Naive thymus-derived CD4-positive, alpha-beta T cell (primary cell): Measurements from ENCODE around the gene ACVRL1. TPM values are rescaled to one million over a fixed set of nuclear protein-coding genes. Genes with fewer than 3 reads are reported as not detected.

Source experiments
- ATAC-seq: fragments of 150-1000 bp; cut with Tn5 transposase; 2 replicates; pipeline ENCODE4 v1.10.0; 2021; ENCODE audit warnings: mild to moderate bottlenecking, moderate library complexity
- CTCF ChIA-PET: fragments of 350-600 bp; sonication (Branson Sonifier 250); formaldehyde crosslinking; loops from one replicate; lab custom pipeline; 2021; ENCODE audit warnings: antibody characterized with exemption; lab: Charles Lee
- POLR2A ChIA-PET: fragments of 350-600 bp; sonication (Branson Sonifier 250); formaldehyde crosslinking; loops from one replicate; lab custom pipeline; 2021; ENCODE audit warnings: antibody characterized with exemption, inconsistent platforms; lab: Charles Lee
- DNase-seq, 9 donors: peaks; one replicate each; pipeline versions ENCODE4 v3.0.0 to v3.0.0-alpha.2; 2020 to 2022; ENCODE audit warnings: mixed read lengths in 1 of 9
- H3K27ac ChIP-seq: one replicate; pipeline ENCODE4 v1.7.0; 2013; ENCODE audit warnings: mild to moderate bottlenecking, low read depth, low read length, moderate library complexity
- H3K27me3 ChIP-seq, 2 donors: one replicate each; pipeline ENCODE4 v1.7.0; 2013; ENCODE audit warnings: low read length in 2 of 2, mild to moderate bottlenecking in 2 of 2, moderate library complexity in 2 of 2; ENCODE audit not compliant: control insufficient read depth in 2 of 2, insufficient read depth in 2 of 2
- H3K36me3 ChIP-seq, 3 experiments: 1 replicate in 2 of 3; 2 replicates in 1 of 3; pipeline ENCODE4 v1.7.0; 2013; ENCODE audit warnings: low read length in 3 of 3, mild to moderate bottlenecking in 3 of 3, moderate library complexity in 1 of 3; ENCODE audit not compliant: insufficient read depth in 3 of 3, control insufficient read depth in 2 of 3
- H3K4me1 ChIP-seq, 2 donors: one replicate each; pipeline ENCODE4 v1.7.0; 2013; ENCODE audit warnings: low read length in 2 of 2, mild to moderate bottlenecking in 2 of 2, moderate library complexity in 1 of 2; ENCODE audit not compliant: control insufficient read depth in 2 of 2, insufficient read depth in 2 of 2
- H3K4me3 ChIP-seq: 2 replicates; pipeline ENCODE4 v1.7.0; 2013; ENCODE audit warnings: mild to moderate bottlenecking, low read length
- H3K9me3 ChIP-seq, 3 experiments: 1 replicate in 2 of 3; 2 replicates in 1 of 3; pipeline ENCODE4 v1.7.0; 2013; ENCODE audit warnings: low read length in 3 of 3; ENCODE audit not compliant: control insufficient read depth in 2 of 3
- H3K27ac Mint-ChIP-seq, 9 donors: one replicate each; pipeline ENCODE4 v1.8.0; 2020 to 2022; ENCODE audit warnings: mixed read lengths in 9 of 9, mild to moderate bottlenecking in 8 of 9, moderate library complexity in 5 of 9, inconsistent platforms in 2 of 9
- H3K27me3 Mint-ChIP-seq, 5 donors: one replicate each; pipeline ENCODE4 v1.8.0; 2021 to 2022; ENCODE audit warnings: mixed read lengths in 5 of 5, mild to moderate bottlenecking in 1 of 5
- H3K36me3 Mint-ChIP-seq, 5 donors: one replicate each; pipeline ENCODE4 v1.8.0; 2020 to 2022; ENCODE audit warnings: mixed read lengths in 5 of 5, mild to moderate bottlenecking in 3 of 5, inconsistent platforms in 1 of 5
- H3K4me1 Mint-ChIP-seq, 7 donors: one replicate each; pipeline ENCODE4 v1.8.0; 2020 to 2022; ENCODE audit warnings: mixed read lengths in 7 of 7, mild to moderate bottlenecking in 3 of 7, inconsistent platforms in 1 of 7
- H3K4me3 Mint-ChIP-seq, 10 donors: one replicate each; pipeline ENCODE4 v1.8.0; 2020 to 2022; ENCODE audit warnings: mild to moderate bottlenecking in 10 of 10, mixed read lengths in 10 of 10, moderate library complexity in 6 of 10, inconsistent platforms in 2 of 10
- H3K9me3 Mint-ChIP-seq, 11 donors: one replicate each; pipeline ENCODE4 v1.8.0; 2020 to 2022; ENCODE audit warnings: mixed read lengths in 11 of 11, mild to moderate bottlenecking in 4 of 11, inconsistent platforms in 1 of 11, moderate library complexity in 1 of 11
- intact Hi-C, 2 donors: fragments of 100-400 bp; cut with micrococcal nuclease; formaldehyde crosslinking; loops; one replicate each; pipeline ENCODE4 v1.15.1; 2023
- polyA plus RNA-seq, 2 donors: library from polyadenylated mRNA; unstranded; fragments of 300-500 nt; fragmentation: Illumina TruSeq; gene quantifications; one replicate each; pipeline ENCODE4 v1.2.3, GENCODE V29; 2021
- total RNA-seq, 6 experiments: library from RNA in 5 of 6; stranded (reverse) in 5 of 6; gene quantifications; 1 replicate in 5 of 6; 2 replicates in 1 of 6; pipeline ENCODE4 v1.2.3 and lab custom pipeline; 2021 to 2026

Gene ACVRL1
- total and polyA plus RNA-seq, 7 experiments from 2014 or later, result 0.64 to 0.70 TPM; not detected in 5

- ATAC-seq (no peak), DNase-seq (no peak)
- ChIA-PET POLR2A (no interaction called here), CTCF (no interaction called here)
- Histone ChIP-seq H3K9me3 (no peaks in the 10 kb centered on the region), H3K36me3 (no peaks in the 10 kb centered on the region), H3K27me3 (no peaks in the 10 kb centered on the region), H3K4me1 (no peaks in the 10 kb centered on the region), H3K4me3 (no peak overlapping the region), H3K27ac (no peak overlapping the region)
- H3K9me3 Mint-ChIP-seq, result no peaks in the 10 kb centered on the region
- peaks cover 0 to 2% (median 0%) of the 10 kb centered on the region in 7 donors for H3K4me1 Mint-ChIP-seq
- no peaks in the 10 kb centered on the region for H3K36me3 Mint-ChIP-seq
- peaks cover 3 to 24% (median 11%) of the 10 kb centered on the region in 5 donors for H3K27me3 Mint-ChIP-seq
- intact Hi-C loops, result no loop called here
- no peak overlapping the region for H3K27ac Mint-ChIP-seq
- no peak overlapping the region for H3K4me3 Mint-ChIP-seq
These were observed 6.0 kb upstream of the ACVRL1 start for GRCh38 chr12:51901121-51901817.

GRCh38 chr12:51901881-51902280 lies 5.4 kb upstream of the ACVRL1 start:
- ATAC-seq (no peak), DNase-seq (no peak)
- Mint-ChIP-seq H3K27ac (no peak overlapping the region), H3K36me3 (no peaks in the 10 kb centered on the region), H3K4me3 (no peak overlapping the region), H3K9me3 (no peaks in the 10 kb centered on the region), H3K4me1 (peaks cover 0 to 2% (median 0%) of the 10 kb centered on the region in 7 donors), H3K27me3 (peaks cover 8 to 29% (median 10%) of the 10 kb centered on the region in 5 donors)
- ChIA-PET POLR2A (no interaction called here), CTCF (no interaction called here)
- no peaks in the 10 kb centered on the region for H3K36me3 ChIP-seq
- H3K27ac ChIP-seq, result no peak overlapping the region
- H3K9me3 ChIP-seq, result no peaks in the 10 kb centered on the region
- H3K4me3 ChIP-seq, result no peak overlapping the region
- no peaks in the 10 kb centered on the region for H3K4me1 ChIP-seq
- H3K27me3 ChIP-seq, result no peaks in the 10 kb centered on the region
- intact Hi-C loops, result no loop called here

- H3K9me3 Mint-ChIP-seq, result peaks cover 0 to 2% (median 0%) of the 10 kb centered on the region in 11 donors
These were observed 2.3 kb upstream of the ACVRL1 start for GRCh38 chr12:51904951-51905470.

GRCh38 chr12:51905471-51906429 lies 1.6 kb upstream of the ACVRL1 start:
- H3K27me3 Mint-ChIP-seq, result peaks cover 21 to 52% (median 23%) of the 10 kb centered on the region in 5 donors

More at GRCh38 chr12:51904951-51905470, 2.3 kb upstream of the ACVRL1 start:
- DNase-seq (no peak), ATAC-seq (no peak)
- no peak overlapping the region for H3K4me3 Mint-ChIP-seq
- no peak overlapping the region for H3K27ac Mint-ChIP-seq
- Histone ChIP-seq H3K9me3 (no peaks in the 10 kb centered on the region), H3K4me3 (no peak overlapping the region), H3K27me3 (peaks cover 0 to 4% of the 10 kb centered on the region in 2 donors), H3K36me3 (no peaks in the 10 kb centered on the region), H3K4me1 (no peaks in the 10 kb centered on the region), H3K27ac (no peak overlapping the region)
- intact Hi-C loops, result no loop called here
- H3K4me1 Mint-ChIP-seq, result peaks cover 0 to 9% (median 4%) of the 10 kb centered on the region in 7 donors
- CTCF ChIA-PET, result no interaction called here
- no peaks in the 10 kb centered on the region for H3K36me3 Mint-ChIP-seq
- peaks cover 21 to 49% (median 23%) of the 10 kb centered on the region in 5 donors for H3K27me3 Mint-ChIP-seq
- POLR2A ChIA-PET, result interaction anchor here (0.9 kb wide), 1 partner anchor 19 kb away, joined by 3 read pairs; no protein-coding TSS in a partner anchor

GRCh38 chr12:51906430-51907082 lies 748 bp upstream of the ACVRL1 start:
- intact Hi-C loops, result no loop called here
- peaks cover 21 to 51% (median 23%) of the 10 kb centered on the region in 5 donors for H3K27me3 Mint-ChIP-seq
- Histone ChIP-seq H3K4me3 (no peak overlapping the region), H3K9me3 (no peaks in the 10 kb centered on the region), H3K27ac (no peak overlapping the region), H3K36me3 (no peaks in the 10 kb centered on the region), H3K27me3 (peaks cover 0 to 4% of the 10 kb centered on the region in 2 donors), H3K4me1 (no peaks in the 10 kb centered on the region)
- H3K9me3 Mint-ChIP-seq, result peaks cover 0 to 2% (median 0%) of the 10 kb centered on the region in 11 donors
- no peak for ATAC-seq
- H3K27ac Mint-ChIP-seq, result no peak overlapping the region
- DNase-seq, result no peak
- POLR2A ChIA-PET, result no interaction called here
- peaks cover 0 to 9% (median 4%) of the 10 kb centered on the region in 7 donors for H3K4me1 Mint-ChIP-seq
- CTCF ChIA-PET, result no interaction called here
- peak overlapping the region in 1 of 10 donors; percentile 7 for H3K4me3 Mint-ChIP-seq
- H3K36me3 Mint-ChIP-seq, result no peaks in the 10 kb centered on the region

More at GRCh38 chr12:51905471-51906429, 1.6 kb upstream of the ACVRL1 start:
- H3K9me3 ChIP-seq, result no peaks in the 10 kb centered on the region
- no peak overlapping the region for H3K4me3 ChIP-seq
- ATAC-seq (no peak), DNase-seq (no peak)
- CTCF ChIA-PET, result no interaction called here
- intact Hi-C loops, result no loop called here
- H3K27ac ChIP-seq, result no peak overlapping the region
- H3K27me3 ChIP-seq, result peaks cover 0 to 4% of the 10 kb centered on the region in 2 donors
- H3K36me3 ChIP-seq, result no peaks in the 10 kb centered on the region
- Mint-ChIP-seq H3K27ac (no peak overlapping the region), H3K4me3 (peak overlapping the region in 1 of 10 donors; percentile 7), H3K9me3 (peaks cover 0 to 2% (median 0%) of the 10 kb centered on the region in 11 donors), H3K36me3 (no peaks in the 10 kb centered on the region), H3K4me1 (peaks cover 0 to 9% (median 4%) of the 10 kb centered on the region in 7 donors)
- no peaks in the 10 kb centered on the region for H3K4me1 ChIP-seq
- POLR2A ChIA-PET, result interaction anchor here (0.5 to 0.9 kb wide), 2 partner anchors 20 to 119 kb away, joined by 3 read pairs; no protein-coding TSS in a partner anchor

GRCh38 chr12:51907856-51908425 lies 637 bp downstream of the ACVRL1 start:
- DNase-seq (no peak), ATAC-seq (no peak)
- no peaks in the 10 kb centered on the region for H3K9me3 ChIP-seq
- H3K36me3 ChIP-seq, result no peaks in the 10 kb centered on the region
- peaks cover 0 to 2% (median 0%) of the 10 kb centered on the region in 11 donors for H3K9me3 Mint-ChIP-seq
- ChIA-PET POLR2A (no interaction called here), CTCF (no interaction called here)
- H3K4me3 ChIP-seq, result no peak overlapping the region
- H3K4me1 Mint-ChIP-seq, result peaks cover 0 to 9% (median 6%) of the 10 kb centered on the region in 7 donors
- peak overlapping the region in 1 of 9 donors; percentile 24 for H3K27ac Mint-ChIP-seq
- no peak overlapping the region for H3K27ac ChIP-seq
- peaks cover 0 to 4% of the 10 kb centered on the region in 2 donors for H3K27me3 ChIP-seq
- H3K36me3 Mint-ChIP-seq, result no peaks in the 10 kb centered on the region
- peaks cover 21 to 49% (median 23%) of the 10 kb centered on the region in 5 donors for H3K27me3 Mint-ChIP-seq
- intact Hi-C loops, result no loop called here
- H3K4me3 Mint-ChIP-seq, result peak overlapping the region in 6 of 10 donors; percentile 15 to 73 (median 30)
- no peaks in the 10 kb centered on the region for H3K4me1 ChIP-seq
